DOHH2 (cell line): ENCODE measurements around the gene PLA2G7.
"Not testable (repeated sequence)": the region's sequence is repeated elsewhere in the genome, so short reads cannot be mapped to it uniquely, and the experiment has no call there.

ENCODE experiments used
- H3F3A ChIP-seq: fragments of 200-600 bp; sonication (generic), shearing (Covaris generic); 2 replicates; pipeline ENCODE4 v1.6.0; 2016; ENCODE audit warnings: antibody characterized with exemption, mild to moderate bottlenecking; ENCODE audit not compliant: control insufficient read depth, insufficient read depth
- H3K27ac ChIP-seq: fragments of 200-600 bp; sonication (generic); 2 replicates; pipeline ENCODE4 v1.5.1; 2014; ENCODE audit warnings: low read depth, mild to moderate bottlenecking, low read length, moderate library complexity
- H3K27me3 ChIP-seq: fragments of 200-600 bp; sonication (generic); 2 replicates; pipeline ENCODE4 v1.6.1; 2014; ENCODE audit warnings: mild to moderate bottlenecking, low read length, mixed read lengths; ENCODE audit not compliant: control insufficient read depth
- H3K36me3 ChIP-seq: fragments of 200-600 bp; sonication (generic); 2 replicates; pipeline ENCODE4 v1.6.1; 2014; ENCODE audit warnings: mild to moderate bottlenecking, low read length, moderate library complexity, mixed read lengths; ENCODE audit not compliant: control insufficient read depth
- H3K4me1 ChIP-seq: fragments of 200-600 bp; sonication (generic); 2 replicates; pipeline ENCODE4 v1.6.1; 2014; ENCODE audit warnings: mild to moderate bottlenecking, low read length, mixed read lengths; ENCODE audit not compliant: control insufficient read depth
- H3K4me2 ChIP-seq: fragments of 200-600 bp; sonication (generic); 2 replicates; pipeline ENCODE4 v1.6.0; 2014; ENCODE audit warnings: mild to moderate bottlenecking, low read length, moderate library complexity
- H3K4me3 ChIP-seq: fragments of 200-600 bp; sonication (generic); 2 replicates; pipeline ENCODE4 v1.5.1; 2014; ENCODE audit warnings: mild to moderate bottlenecking, low read length, mixed read lengths
- H3K79me2 ChIP-seq: fragments of 200-600 bp; sonication (generic); 2 replicates; pipeline ENCODE4 v1.6.1; 2014; ENCODE audit warnings: mild to moderate bottlenecking, low read length, mixed read lengths; ENCODE audit not compliant: control insufficient read depth
- H3K9me2 ChIP-seq: fragments of 200-600 bp; sonication (generic); replicated peaks from 2 replicates; pipeline ENCODE4 v1.6.1; 2014; ENCODE audit warnings: mild to moderate bottlenecking, low read length, mixed read lengths; ENCODE audit not compliant: control insufficient read depth
- H3K9me3 ChIP-seq: fragments of 200-600 bp; sonication (generic); 2 replicates; pipeline ENCODE4 v1.6.1; 2014; ENCODE audit warnings: antibody characterized with exemption, low read length, mixed read lengths; ENCODE audit not compliant: control insufficient read depth, insufficient read depth
- H4K20me1 ChIP-seq: fragments of 200-600 bp; sonication (generic); 2 replicates; pipeline ENCODE4 v1.6.0; 2014; ENCODE audit warnings: low read depth, mild to moderate bottlenecking, antibody characterized with exemption, low read length, moderate library complexity; ENCODE audit not compliant: control insufficient read depth, insufficient read depth
- EZH2phosphoT487 ChIP-seq: fragments of 200-600 bp; sonication (generic); IDR thresholded peaks from 2 replicates; pipeline ENCODE4 v1.6.1; 2017; ENCODE audit warnings: borderline replicate concordance, mild to moderate bottlenecking, antibody characterized with exemption, low read length, moderate library complexity, mixed read lengths
- TF ChIP-seq, protein P1 (sequence below): fragments of 200-600 bp; sonication (generic); IDR thresholded peaks from one replicate; pipeline ENCODE4 v1.5.1; 2014; ENCODE audit warnings: antibody characterized with exemption, mild to moderate bottlenecking, low read depth, low read length; ENCODE audit not compliant: poor library complexity, severe bottlenecking

PLA2G7 gene

DNA sequence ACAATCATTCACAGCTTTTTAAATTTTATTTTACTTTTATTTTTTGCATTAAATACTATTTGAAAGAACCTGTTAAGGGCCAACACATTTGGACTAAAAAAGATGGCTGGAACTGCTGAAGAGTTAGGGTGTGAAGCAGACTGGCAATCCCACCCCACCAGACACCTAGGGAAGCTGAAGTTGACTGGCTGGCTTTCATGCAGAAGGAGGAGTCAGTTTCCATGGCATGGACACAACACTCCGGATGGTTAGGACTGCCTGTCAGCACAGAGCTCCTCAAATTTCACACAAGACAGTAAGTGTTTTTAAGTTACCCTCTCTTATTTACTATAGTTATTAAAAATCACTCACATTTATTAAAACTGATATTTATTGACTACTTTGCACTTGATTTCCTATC lies 11.5 kb upstream of the PLA2G7 start, which contains the start of gene ANKRD66:
Gene ANKRD66, plus strand, starts transcription at position 238 of the 400 bp plus-strand sequence. CDS start 5,016 bp downstream, outside the sequence.
- Histone ChIP-seq H3K36me3 (no peaks in the 10 kb centered on the region), H3K4me1 (no peaks in the 10 kb centered on the region), H3K79me2 (no peaks in the 10 kb centered on the region), H3K27me3 (no peaks in the 10 kb centered on the region), H4K20me1 (no peaks in the 10 kb centered on the region), H3K4me2 (no peak within 1 kb of the TSS), H3K27ac (no peak within 1 kb of the TSS), H3K9me2 (no peaks in the 10 kb centered on the region), H3F3A (no peaks in the 10 kb centered on the region), H3K9me3 (no peaks in the 10 kb centered on the region), H3K4me3 (no peak within 1 kb of the TSS)
- TF ChIP-seq EZH2phosphoT487: no peak
- TF ChIP-seq, protein P1, sequence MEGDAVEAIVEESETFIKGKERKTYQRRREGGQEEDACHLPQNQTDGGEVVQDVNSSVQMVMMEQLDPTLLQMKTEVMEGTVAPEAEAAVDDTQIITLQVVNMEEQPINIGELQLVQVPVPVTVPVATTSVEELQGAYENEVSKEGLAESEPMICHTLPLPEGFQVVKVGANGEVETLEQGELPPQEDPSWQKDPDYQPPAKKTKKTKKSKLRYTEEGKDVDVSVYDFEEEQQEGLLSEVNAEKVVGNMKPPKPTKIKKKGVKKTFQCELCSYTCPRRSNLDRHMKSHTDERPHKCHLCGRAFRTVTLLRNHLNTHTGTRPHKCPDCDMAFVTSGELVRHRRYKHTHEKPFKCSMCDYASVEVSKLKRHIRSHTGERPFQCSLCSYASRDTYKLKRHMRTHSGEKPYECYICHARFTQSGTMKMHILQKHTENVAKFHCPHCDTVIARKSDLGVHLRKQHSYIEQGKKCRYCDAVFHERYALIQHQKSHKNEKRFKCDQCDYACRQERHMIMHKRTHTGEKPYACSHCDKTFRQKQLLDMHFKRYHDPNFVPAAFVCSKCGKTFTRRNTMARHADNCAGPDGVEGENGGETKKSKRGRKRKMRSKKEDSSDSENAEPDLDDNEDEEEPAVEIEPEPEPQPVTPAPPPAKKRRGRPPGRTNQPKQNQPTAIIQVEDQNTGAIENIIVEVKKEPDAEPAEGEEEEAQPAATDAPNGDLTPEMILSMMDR: no peak

DNA sequence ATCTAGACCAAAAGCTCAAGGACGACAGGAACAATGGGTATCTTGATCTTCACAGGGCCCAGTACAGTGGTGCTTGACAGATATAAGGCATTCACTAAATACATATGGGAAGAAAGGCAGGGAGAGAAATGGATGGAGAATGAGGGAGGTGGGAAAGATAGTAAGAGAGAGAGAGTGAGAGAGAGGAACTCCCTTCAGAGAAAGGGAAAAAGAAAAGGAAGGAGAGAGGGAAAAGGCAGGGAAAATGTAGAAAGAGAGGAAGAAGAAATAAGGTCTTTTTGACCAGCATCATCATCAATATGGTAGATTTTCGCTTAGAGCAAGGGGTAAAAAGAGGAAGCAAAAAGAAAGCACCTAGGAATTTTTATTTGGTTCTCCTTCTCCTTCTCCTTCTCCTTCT lies 10.8 kb upstream of the PLA2G7 start:
- no peaks in the 10 kb centered on the region for H3F3A ChIP-seq
- H3K36me3 ChIP-seq: no peaks in the 10 kb centered on the region
- TF ChIP-seq, protein P1: no peak
- TF ChIP-seq EZH2phosphoT487: no peak
- no peaks in the 10 kb centered on the region for H3K27me3 ChIP-seq
- no peak overlapping the region for H3K27ac ChIP-seq
- no peak overlapping the region for H3K4me2 ChIP-seq
- no peaks in the 10 kb centered on the region for H4K20me1 ChIP-seq
- no peaks in the 10 kb centered on the region for H3K4me1 ChIP-seq
- H3K4me3 ChIP-seq: no peak overlapping the region
- H3K9me3 ChIP-seq: no peaks in the 10 kb centered on the region
- H3K9me2 ChIP-seq: no peaks in the 10 kb centered on the region
- no peaks in the 10 kb centered on the region for H3K79me2 ChIP-seq

DNA sequence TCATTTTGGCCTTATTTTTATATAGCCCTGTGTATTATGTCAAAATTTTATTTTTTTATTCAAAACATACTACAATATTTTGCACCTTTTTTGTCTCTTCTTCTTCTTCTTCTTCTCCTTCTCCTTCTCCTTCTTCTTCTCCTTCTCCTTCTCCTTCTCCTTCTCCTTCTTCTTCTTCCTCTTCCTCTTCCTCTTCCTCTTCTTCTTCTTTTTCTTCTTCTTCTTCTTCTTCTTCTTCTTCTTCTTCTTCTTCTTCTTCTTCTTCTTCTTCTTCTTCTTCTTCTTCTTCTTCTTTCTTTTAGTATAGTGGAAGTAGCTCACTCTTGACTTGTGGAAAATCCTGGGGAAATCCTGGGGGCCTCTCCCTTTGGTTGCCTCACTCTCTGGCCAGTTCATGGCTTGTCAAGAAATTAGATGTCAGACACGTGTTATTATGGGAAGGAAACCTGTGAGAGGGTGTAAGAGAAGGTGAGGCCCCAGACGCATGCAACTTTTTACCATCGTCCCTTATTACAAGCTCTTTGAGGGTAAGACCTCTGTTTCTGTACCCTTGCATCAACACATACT lies 9.1 kb upstream of the PLA2G7 start:
- not testable (repeated sequence) for H3K4me1 ChIP-seq, H3K9me2 ChIP-seq, H3K27me3 ChIP-seq, H3K4me3 ChIP-seq, H3K9me3 ChIP-seq, H3K36me3 ChIP-seq, H3K4me2 ChIP-seq, H3F3A ChIP-seq, H3K27ac ChIP-seq, H3K79me2 ChIP-seq, H4K20me1 ChIP-seq

DNA sequence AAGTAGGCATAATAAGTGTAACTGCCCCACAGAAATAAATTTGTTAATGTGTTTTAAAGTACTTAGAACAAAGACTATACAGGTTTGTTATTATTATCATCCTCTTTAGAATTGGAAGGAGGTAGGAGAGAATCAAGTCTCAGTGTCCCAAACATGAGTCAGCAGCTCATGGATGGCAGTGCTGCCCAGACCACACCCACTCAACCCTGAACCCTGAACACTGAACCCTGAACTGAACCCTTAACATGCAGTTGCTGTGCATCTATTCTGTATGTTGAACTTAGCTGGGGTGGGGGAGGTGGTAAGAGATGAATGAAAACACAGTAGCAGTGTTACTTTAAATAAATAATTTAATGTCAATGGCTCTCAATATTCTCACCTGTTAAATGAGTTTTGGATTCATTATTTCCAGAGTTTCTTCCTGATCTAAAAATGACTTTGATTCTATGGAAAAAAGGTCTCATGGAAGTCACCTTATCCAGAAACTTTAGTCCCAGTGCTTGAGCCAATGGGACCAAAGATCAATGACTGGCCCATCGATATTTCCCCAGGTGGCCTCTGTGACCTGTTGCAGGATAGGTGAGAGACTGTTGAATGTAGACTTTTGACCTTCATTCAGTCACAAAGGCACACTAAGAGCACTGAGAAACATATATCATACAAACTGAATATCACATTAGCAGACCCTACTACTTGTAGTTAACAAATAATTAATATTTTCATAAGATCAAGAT lies 8.4 kb upstream of the PLA2G7 start:
- Histone ChIP-seq H3K27ac (no peak overlapping the region), H4K20me1 (no peaks in the 10 kb centered on the region), H3K4me1 (no peaks in the 10 kb centered on the region), H3K4me2 (no peak overlapping the region), H3K4me3 (no peak overlapping the region), H3K9me2 (no peaks in the 10 kb centered on the region), H3K79me2 (no peaks in the 10 kb centered on the region), H3K9me3 (no peaks in the 10 kb centered on the region), H3K36me3 (no peaks in the 10 kb centered on the region), H3F3A (no peaks in the 10 kb centered on the region), H3K27me3 (no peaks in the 10 kb centered on the region)
- TF ChIP-seq EZH2phosphoT487: no peak
- TF ChIP-seq, protein P1: no peak
